CD4-positive, alpha-beta T cell treated with Interleukin-1 beta for 1 hour (primary cell): Measurements from ENCODE around the gene GCSAML.
"Not testable (repeated sequence)": the region's sequence is repeated elsewhere in the genome, so short reads cannot be mapped to it uniquely, and the experiment has no call there.

ENCODE experiments used
- DNase-seq, 2 donors: peaks; one replicate each; pipeline ENCODE4 v3.0.0-alpha.2; 2020 to 2022

Gene GCSAML

DNA sequence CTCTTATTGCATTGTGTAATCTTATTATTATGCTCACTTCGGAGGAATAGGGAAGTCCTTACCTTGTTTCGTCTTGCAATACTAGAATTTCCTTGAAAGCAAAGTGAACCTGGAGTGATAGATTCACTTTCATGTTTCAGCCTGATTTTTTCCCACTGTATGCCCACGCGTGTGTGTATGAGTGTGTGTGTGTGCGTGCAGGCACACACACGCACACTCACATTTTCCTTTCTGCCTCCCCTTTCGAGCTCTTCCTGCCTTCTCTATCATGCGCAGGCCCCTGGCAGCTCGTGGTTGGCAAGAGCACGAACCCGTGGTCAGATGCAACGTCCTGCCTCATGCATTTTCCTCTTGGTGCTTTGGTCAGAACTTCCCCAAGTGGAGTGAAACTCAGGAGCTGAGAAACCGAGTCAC is at the start of gene GCSAML:
GCSAML (plus strand) TSS at position 366 of the 414 bp plus-strand sequence. CDS start 58 bp downstream, outside the sequence.
- no peak for DNase-seq

DNA sequence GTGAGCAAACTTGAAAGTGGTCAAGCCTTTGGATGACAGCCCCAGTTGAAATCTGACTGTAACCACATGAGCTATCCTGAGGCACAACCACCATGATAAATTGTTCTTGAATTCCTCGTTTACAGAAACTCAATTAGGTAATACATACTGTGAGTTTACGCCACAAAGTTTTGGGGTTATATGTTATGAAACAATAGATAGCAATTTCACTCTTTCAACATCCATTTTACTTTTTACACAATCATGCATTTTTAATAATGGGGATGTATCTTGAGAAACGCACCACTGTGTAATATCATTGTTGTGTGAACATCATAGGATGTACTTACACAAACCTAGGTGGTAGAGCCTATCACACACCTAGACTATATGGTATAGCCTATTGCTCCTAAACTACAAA is 48.1 kb upstream of the GCSAML start:
- DNase-seq, result peak in 1 of 2 donors; percentile 1

DNA sequence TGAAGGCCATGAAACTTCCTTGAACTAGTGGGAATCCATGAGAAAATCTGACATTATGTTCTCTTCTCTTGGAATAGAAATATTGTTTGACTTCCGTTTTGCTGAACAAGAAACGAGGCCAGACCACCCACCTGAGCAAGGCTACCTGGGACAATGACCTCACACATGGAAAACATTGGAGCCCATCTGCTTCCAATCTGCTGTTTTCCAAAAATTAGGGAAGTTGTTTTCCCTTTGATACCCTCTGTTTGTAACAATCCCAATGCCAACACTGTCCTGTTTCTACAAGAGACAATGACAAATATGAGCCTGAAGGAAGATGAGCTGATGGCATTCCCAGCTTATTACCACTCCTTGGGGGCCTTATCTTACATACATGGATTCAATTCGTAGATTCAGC is 42.1 kb upstream of the GCSAML start:
- DNase-seq, result no peak

GRCh38 chr1:247517795-247518612 is 30.9 kb upstream of the GCSAML start:
- DNase-seq, result peak in 1 of 2 donors; percentile 32

GRCh38 chr1:247518613-247518891 is 30.4 kb upstream of the GCSAML start:
- DNase-seq, result no peak

DNA sequence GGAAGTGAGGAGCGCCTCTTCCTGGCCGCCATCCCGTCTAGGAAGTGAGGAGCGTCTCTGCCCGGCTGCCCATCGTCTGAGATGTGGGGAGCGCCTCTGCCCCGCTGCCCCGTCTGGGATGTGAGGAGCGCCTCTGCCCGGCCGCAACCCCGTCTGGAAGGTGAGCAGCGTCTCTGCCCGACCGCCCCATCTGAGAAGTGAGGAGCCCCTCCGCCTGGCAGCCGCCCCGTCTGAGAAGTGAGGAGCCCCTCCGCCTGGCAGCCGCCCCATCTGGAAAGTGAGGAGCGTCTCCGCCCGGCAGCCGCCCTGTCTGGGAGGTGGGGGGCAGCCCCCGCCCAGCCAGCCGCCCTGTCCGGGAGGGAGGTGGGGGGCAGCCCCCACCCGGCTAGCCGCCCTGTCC is 27.0 kb upstream of the GCSAML start:
- not testable (repeated sequence) for DNase-seq

DNA sequence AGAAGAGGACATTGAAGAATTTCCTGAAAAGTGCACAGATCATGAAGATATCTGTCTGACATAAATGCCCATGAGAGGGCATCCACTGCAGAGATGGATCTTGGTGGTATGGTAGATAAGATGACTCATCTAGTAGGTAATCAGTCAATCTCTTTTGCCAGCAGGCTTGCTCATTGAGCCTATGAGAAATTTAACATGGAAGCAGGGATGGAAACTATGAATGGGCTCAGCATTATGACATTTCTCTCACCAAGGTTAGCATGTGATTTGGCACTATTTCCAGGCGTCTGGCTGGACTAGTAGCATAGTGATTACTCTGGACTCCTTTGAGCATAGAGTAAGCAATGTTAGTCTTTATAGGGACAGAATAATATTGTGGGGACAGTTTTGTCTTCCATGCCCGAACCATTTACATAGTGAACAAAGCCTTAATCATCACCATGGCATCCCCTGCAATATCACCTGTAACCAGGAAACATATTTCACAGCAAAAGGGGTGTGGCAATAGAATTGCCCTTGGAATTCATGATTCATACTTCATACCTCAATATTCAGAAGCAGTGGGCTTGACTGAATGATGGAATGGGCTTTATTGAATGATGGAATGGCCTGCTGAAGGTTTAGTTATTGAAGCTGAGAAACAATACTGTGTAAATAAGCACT is 20.0 kb upstream of the GCSAML start:
- DNase-seq, result no peak

DNA sequence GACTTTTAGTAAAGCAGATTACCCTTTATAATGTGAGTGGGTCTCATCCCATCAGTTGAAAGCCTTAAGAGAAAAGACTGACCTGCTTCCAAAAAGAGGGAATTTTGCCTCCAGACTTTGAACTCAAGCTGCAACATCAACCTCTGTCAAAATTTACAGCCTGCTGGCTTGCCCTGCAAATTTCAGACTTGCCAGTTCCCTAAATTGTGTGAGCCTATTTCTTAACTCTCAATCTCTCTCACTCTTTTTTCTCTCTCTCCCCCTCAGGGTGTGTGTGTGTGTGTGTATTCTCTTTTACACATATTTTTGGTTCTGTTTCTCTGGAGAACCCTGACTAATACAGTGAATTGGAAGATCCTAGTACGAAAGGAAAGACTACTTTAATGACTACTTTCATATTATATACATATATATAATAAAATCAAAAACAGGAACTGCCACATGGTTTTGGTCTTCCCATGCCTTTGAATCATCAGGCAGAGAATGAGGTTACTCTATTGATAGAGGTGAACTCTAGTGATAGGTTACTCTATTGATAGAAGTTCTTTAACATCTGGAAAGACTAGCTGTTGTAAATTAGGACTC is 19.1 kb upstream of the GCSAML start:
- no peak for DNase-seq

DNA sequence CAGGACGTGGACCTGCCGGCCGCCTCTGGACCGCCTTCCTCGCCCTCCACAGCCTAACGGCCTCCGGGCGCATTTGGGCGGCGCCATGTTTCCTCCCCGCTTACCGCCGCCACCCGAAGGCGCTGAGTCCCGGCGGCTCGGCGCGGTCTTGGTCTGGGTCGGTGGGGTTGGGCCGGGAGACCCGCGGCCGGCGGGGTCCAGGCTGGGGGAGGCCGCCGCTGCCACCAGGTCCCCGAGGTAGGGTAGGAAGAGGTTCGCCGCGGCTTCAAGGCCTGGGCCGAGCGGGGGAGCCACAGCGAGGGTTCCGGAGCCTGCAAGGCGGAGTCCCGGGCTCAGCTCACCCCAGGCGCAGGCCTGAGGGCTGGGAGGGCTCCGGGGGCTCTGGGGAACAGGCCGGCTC is 18.1 kb upstream of the GCSAML start:
- no peak for DNase-seq

DNA sequence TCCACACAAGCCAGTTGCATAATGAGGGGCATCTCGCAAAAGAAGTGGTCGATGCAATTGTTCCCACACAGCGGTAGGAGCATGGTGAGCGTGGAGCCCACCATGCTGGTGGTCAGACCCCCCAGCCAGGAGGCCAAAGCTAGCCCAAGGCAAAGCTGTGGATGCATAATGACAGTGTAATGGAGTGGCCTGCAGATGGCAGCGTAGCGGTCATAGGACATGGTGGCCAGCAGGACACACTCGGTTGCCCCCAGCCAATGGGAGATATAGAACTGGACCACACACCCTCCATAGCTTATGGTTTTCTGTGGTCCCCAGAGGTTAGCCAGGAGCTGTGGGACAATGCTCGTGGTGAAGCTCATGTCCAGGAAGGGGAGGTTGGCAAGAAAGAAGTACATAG is 17.0 kb upstream of the GCSAML start:
- DNase-seq, result no peak

DNA sequence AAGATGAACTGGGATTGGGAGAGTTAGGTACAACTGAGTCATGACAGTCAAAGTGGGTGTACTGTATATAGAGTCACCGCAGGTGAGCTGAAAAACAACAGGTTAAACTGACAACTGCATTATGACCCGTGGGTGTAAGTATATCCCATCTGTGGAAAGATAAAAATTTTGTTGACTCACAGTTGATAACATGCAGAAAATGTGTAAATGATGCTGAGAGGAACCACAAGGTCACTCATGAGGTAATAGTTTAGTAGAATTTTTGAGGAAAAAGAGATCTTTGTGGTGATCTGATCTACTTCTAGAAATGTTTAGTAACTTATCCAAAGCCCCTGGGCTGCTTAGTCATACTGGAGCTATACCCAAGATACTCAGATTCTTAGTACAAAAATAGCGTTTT is 13.5 kb upstream of the GCSAML start:
- DNase-seq, result no peak

- no peak for DNase-seq
These were observed 12.6 kb upstream of the GCSAML start, which contains the start of gene OR2C3 for GRCh38 chr1:247536340-247536739. TSS of gene OR2C3 (minus strand) at chr1:247536440. CDS start at chr1:247532511, 3,929 bp downstream.

DNA sequence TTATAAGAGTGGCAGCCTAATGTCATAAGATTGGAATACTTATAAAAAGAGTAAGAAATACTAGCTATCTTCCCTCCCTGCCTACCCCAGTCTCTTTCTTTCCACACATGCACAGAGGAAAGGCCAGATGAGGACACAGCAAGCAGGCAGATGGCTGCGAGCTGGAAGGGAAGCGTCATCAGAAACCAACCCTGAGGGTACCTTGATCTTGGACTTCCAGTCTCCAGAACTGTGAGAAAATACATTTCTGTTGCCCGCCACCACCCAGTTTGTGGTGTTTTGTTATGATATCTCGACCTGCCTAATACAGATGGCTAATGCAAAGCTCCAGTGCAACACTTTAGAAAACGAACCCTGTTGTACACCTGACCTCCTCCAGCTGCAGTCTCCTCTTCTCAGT is 10.4 kb upstream of the GCSAML start:
- DNase-seq, result no peak

GRCh38 chr1:247539215-247539614 is 9.7 kb upstream of the GCSAML start:
- DNase-seq, result no peak

GRCh38 chr1:247540581-247540980 is 8.4 kb upstream of the GCSAML start:
- no peak for DNase-seq

- no peak for DNase-seq
These were observed 6.1 kb upstream of the GCSAML start for GRCh38 chr1:247542811-247543210.

DNA sequence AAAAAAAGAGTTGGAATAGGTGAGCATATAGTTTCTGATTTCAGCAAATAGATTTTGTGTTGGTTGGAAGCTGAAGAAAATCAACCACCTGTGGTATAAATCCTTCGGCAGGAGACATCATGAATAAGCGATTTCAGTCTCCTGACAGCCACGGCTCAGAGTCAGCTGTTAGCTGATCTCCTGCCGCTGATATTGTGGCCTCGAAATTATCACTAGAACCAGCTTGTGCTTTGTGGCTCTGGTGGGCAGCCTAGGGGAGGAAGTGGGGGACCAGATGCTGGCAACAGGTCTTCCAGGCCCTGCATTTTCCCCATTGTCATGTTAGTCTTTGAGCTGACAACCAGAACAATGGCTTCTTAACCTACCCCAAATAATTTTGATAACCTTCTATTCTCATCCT is 842 bp upstream of the GCSAML start:
- DNase-seq, result peak in 1 of 2 donors; percentile 28

- DNase-seq, result no peak
These were observed 2.8 kb downstream of the GCSAML start for GRCh38 chr1:247551721-247552120.

- no peak for DNase-seq
These were observed 3.3 kb downstream of the GCSAML start for GRCh38 chr1:247552231-247552630.

DNA sequence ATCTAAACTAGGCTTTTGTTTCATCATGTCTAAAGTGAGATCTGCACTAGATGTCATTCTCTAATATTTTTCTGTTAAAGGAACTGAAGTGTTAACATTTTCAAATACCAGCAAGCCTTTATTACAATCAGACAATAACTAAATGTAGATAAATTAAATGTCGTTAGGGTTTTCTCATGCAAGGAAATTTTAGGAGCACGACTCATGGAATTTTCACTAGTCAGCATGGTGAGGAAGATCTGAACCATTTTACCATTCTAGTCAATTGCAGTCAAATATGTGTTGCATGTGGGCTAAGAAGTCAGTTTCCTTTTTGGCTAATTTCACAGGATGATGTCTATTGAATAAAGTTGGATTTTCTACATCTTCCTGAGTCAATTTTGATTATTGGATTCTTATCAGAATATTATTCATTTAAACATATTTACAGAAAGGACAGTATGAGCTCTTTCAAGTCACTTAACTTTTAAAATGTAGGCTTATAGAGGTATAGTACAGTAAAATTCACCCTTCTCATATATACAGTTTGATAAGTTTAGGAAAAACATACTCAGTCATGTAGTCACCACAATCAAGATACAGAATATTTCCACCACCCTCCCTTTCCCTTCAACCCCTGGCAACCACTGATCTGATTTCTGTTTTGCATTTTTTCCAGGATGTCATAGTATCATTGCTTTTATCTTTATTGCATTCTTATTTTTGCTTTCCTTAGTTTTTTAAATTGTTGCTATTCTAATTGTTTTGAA is 9.2 kb downstream of the GCSAML start:
- DNase-seq, result no peak

- no peak for DNase-seq
These were observed 12.8 kb downstream of the GCSAML start for GRCh38 chr1:247561711-247562110.

- DNase-seq, result no peak
These were observed 13.3 kb downstream of the GCSAML start for GRCh38 chr1:247562198-247562597.

DNA sequence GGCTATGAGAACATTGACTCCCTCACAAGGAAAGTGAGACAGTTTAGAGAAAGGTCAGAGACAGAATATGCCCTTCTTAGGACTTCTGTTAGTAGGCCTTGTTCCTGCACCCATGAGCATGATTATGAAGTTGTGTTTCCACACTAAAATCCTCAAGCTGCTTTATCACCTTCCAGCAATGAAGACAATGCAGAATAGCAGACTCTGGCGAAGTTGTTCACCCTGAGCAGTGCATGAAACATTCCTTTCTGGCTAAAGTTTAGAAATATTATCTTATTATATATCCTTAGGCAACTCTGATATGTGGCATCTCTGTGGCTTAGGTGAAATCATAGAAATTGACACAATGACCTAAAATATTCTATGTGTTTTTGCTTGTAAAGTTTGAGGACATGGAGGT is 25.3 kb downstream of the GCSAML start:
- no peak for DNase-seq
